ELF-1 (cell line): ENCODE measurements around the gene GCH1.
"Not testable (repeated sequence)": the region's sequence is repeated elsewhere in the genome, so short reads cannot be mapped to it uniquely, and the experiment has no call there.

ENCODE experiments used
- DNase-seq: peaks from one replicate; pipeline ENCODE4 v3.0.0-alpha.2; 2016; ENCODE audit warnings: low read depth, low spot score

GCH1 gene

DNA sequence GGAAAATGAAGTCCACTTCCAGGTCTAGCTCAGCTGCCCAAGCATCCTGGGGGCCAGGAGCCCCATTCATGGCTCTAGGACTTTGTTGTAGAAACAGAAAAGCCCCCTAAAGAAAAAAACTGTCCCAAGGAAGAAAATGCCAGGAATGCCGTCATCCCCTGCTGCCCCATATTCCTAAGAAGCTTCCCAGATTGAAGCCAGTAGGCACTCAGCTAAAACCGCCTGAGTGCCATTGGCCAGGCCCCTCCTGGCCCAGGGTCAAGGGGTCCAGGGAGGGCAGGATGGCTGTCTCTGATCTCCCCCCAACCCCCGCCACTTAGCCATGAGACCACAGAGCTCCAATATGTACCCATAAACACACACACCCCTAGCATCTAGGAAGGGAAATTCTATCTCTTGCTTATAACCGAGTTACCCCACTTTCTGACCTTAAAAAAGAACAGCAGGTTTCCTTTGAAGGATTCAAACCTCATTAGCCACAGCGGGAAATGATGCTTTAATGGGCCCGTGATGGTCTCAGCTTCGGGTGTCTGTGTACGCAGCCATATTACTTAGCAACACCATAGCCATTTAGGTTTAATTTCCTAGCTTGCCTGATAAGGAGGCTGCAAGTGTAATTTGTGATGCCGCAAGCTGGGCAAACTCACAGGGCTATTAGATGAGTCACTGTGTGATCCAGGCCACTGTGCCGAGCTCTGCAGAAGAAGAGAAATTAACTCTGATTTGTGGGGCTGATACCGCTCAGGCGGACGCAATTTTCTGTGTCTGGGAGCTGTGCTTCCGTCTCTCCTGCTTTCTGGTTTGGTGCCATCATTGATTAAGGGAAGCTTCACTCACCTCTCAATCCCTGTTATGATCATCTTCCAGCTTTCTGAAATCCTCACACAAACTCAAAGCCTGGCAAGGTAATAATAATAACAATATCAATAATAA lies 84.2 kb downstream of the GCH1 start:
- peak; percentile 70 for DNase-seq

DNA sequence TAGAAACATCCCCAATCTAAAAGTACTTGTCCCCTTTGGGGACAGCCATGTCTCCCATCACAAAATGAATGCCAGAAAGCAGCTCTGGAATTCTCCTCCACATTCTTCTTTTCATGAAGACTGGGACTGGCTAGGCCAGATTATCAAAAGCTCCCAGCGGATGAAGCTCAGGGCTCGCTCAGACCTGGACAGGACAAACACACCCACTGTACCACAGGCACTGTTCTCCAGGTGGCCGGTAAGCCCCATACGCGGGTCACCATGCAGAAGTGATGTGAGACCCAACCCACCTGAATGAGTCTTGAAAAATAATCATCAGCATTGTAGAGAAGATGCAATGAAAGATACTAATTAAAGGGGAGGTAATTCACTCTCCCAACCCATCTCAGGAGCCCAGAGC lies 85.1 kb downstream of the GCH1 start:
- peak; percentile 34 for DNase-seq

DNA sequence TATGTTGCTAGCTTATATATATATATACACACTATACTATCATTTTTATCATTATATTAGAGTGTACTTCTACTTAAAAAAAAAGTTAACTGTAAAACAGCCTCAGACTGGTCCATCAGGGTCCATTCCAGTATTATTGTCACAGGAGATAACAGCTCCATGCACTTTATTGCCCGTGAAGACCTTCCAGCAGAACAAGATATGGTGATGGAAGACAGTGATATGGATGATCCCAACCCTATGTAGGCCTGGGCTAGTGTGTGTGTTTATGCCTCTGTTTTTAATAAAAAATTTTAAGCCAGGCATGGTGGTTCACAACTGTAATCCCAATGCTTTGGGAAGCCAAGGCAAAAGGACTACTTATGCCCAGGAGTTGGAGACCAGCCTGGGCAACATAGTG lies 86.2 kb downstream of the GCH1 start:
- DNase-seq, result no peak

DNA sequence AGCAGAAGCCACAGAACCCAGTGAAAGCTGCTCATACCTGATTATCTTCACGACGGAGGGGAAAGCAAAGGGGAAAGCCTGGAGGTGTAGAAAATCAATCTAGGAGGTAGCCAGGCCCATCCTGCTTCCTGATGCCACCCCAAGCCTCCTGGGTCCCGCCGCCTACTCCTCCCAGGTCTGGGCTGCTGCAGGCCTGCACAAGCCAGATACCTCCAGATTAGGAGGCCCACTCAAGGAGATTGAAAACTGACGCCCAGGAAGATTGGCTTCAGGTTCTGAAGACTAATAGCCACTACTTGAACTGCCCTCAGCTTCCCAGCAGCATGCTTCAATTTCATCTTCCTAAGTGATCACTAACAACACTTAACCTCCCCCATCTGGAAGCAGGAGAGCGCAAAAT lies 87.1 kb downstream of the GCH1 start:
- DNase-seq, result no peak

DNA sequence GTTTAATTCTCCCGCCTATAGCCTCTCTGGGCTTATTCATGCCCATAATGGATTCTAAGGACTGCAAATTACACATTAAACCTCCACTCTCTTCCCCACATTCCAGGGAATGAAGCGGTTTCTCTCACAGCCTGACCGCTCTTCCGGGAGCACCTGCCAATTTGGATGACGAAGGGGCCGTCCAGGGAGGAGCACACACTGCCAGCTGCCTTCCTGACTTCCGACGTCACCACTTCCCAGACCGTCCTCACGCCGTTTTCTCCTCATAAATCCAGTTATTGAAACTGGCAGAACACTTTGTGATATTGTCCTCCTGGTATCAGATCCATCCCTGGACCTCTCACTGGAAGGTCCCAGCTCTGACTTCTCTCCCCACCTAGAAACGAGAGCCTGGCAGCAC lies 87.6 kb downstream of the GCH1 start:
- no peak for DNase-seq

DNA sequence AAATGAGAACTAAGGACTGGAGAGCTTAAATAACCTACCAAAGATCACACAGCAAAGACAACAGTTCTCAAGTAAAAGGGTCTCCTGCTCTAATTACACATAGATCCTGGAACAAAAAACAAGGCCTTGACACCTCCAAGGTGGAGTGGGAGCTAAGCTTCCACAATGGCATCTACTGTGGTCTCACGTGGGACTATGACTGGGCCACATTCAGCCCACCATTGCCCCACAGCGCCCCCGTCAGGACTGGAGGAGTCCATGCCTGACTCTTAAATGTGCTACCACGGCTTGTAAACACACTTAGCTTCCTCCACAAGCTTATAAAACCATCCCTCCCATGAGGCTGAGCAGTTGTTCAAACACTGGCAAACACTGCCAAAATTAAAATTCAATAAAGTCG lies 88.5 kb downstream of the GCH1 start:
- no peak for DNase-seq

DNA sequence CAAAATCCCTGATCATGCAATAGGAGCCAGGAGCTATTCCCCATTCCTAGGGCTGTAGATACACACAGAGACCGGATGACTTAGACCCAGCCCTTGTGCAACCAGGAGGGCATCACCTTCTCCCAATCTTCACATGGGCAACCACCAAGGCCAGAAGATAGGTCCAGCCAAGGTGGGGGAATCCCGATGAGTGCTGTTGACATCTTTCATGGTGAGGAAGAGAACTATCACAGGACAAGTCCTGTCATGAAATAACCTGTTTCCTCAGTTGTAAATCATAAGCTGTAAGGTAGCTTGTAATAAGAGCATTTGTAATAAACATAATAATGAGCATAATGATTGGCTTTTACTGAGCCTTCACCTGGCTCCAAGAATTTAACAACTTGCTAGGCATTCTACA lies 89.5 kb downstream of the GCH1 start:
- no peak for DNase-seq

DNA sequence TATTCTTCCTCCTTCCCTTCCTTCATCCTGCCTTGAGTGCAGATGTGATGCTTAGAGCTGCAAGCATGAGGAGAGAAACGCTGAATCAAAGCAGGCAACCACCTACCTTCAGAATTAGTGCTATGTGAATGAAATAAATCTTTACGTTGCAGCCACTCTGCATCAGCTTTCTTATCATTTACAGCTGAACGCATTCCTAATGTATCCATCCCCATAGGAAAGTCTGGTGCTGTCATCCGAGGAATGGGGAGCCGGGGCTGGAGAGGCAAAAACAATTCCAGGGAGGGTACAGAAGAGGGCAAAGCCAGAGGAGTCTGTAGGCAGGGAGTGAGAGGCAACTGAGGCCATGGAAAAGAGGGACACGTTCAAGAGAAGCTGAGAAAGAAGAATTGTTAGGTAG lies 90.0 kb downstream of the GCH1 start:
- DNase-seq, result no peak

DNA sequence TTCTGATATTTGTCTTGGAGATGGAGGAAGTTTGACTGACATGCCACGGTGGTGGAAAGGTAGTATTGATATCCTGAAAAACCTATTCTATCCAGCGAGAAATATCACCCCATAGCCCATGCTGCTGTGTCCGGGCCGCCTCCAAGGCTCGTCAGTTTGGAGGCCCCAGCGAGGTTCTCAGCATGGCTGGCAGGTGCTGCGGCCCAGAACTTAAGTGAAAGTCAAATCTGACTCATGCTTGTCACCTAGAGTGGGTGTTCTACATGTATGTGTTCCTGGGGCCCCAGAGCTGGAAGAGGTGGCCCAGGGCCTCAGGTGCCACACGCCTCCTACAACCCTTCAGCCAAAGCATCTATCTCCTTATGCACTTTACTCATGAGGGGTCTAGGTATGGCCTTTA lies 92.9 kb downstream of the GCH1 start:
- DNase-seq, result no peak

DNA sequence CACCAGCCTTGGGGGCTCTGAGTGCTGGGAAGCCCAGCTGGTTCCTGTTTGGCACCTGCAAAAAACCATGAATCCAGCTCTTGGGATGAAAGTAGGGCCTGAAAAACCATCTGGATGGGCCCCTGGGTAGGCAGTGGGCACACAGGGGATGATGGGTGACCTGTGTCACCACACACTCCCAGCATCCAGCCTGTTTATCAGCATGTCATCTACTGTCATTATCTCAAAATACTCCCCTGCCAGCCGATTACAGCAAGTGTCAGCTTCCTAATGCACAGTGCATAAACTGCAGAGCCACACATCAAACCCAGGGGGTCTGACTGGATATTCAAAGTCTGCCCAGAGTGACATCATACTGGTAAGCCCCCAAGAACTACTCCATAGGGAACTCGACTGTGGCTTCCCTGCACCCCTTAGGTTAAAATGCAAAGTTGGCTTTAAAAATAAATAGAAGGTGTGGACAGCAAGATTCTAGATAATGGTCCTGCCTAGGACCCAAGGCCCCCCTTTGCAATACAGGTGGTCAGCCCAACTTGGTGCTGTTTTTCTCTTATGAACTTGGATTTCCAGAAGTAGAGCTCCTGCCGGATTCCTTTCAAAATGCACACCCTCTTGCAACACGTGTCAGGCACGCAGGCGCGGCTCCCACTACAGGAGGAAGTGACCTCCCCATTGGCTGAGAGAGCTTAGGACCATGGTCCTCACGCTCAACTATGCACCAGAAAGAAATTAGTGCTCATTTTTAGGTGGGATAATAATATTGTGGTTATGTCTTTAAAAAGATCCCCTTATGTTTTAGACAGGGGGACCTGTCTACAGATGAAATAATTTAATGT lies 94.1 kb downstream of the GCH1 start:
- no peak for DNase-seq

DNA sequence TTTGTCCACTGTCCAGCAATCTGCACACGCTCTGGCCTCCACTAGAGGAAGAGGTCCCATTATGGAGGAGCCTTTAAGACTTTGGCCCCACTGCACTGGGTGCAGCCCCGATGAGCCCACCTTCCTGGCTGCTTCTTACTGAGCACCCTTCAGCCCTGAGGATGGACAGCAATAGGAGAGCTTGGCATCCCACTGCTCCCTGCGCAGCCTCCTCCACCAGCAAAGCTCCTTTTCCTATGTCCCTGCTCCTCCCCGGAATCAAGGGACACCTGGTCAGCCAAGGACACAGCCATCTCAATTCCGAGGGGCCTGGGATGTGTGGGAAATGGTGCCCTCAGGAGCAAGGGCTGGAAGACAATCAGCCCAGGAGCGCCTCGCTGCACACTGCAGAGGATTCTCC lies 94.7 kb downstream of the GCH1 start:
- no peak for DNase-seq

DNA sequence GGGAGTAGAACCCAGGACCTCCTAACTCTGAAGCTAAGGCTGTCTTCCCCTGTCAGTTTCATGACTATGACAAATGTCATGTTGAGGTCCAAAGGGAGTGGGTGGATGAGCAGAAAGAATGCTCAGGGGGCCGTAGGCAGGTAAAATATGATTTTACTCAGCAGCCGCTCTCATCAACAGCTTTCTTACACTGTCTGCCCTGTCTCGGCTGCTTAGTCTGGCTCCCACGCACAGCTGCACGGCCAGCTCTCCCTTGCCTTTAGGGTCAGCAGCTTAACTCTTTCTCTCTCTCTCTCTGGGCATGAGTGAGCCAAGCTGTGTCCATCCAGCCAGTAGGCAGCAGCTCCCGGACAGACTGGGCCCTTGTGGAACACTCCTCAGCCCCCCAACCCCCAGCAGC lies 95.2 kb downstream of the GCH1 start:
- DNase-seq, result no peak

DNA sequence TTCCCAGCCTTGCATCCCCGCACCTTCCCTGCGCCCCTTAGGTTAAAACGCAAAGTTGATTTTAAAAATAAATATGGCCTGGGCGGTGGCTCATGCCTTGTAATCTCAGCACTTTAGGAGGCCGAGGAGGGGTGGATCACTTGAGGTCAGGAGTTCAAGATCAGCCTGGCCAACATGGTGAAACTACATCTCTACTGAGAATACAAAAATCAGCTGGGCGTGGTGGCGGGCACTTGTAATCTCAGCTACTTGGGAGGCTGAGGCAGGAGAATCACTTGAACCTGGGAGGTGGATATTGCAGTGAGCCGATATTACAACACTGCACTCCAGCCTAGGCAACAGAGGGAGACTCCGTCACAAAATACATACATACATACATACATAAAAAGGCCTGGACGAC lies 96.0 kb downstream of the GCH1 start:
- no peak for DNase-seq

DNA sequence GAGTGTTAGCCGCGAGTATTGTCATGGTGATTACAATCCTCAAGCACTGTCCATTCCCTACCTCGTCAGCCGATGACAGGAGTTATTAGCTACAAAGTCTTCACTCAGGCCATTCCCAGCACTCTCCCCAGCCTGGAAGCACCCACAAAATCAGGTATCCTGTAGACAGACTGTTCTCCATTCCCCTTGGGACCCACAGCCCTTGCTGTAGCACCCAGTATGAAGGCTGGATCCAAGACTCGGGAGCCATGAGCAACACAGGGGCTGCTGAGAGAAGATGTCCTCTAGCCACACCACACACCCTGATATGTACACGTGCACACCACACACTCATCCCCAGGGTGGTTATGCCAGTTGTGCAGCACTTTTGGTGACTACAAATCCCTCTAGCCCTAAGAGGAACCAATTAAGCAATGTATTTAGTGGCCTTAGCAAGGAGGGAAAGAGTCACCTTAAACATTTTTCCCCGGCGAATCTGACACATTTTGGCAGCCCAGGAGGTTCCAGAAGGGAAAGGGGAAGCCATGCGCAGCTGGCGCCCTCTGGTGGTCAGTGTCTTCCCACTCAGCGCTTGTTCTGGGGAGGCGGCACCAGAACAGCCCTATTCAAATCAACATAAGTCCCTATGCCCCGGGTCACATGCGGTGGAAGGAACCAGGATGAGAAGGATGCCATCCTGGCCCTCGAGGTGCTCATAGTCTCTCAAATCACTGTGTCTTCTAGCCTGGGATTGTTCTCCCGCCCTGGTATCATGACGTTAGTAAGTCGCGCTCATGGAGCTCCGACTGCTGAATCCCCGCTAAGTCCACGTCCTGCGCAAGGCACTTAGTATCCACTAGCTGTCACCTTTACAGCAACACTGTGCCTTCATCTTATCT lies 96.9 kb downstream of the GCH1 start:
- DNase-seq, result peak; percentile 97

DNA sequence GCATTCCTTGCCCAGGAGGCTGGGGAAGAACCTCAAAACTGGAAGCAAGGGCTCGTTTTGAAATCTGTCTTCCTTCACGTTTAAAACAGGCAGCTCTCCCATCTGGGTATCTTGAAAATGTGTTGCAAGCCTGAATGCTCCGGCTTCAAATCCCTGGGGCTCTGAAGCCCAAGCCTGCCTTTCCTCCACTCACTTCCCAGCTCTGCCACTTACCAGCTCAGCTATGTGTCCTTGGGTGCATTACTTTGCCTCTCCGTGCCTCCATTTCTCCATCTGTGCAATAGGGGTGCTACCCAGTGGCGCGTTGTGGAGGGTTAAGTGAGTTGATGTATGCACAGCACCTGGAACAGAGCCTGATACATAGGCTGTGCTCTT lies 97.6 kb downstream of the GCH1 start:
- peak; percentile 42 for DNase-seq

DNA sequence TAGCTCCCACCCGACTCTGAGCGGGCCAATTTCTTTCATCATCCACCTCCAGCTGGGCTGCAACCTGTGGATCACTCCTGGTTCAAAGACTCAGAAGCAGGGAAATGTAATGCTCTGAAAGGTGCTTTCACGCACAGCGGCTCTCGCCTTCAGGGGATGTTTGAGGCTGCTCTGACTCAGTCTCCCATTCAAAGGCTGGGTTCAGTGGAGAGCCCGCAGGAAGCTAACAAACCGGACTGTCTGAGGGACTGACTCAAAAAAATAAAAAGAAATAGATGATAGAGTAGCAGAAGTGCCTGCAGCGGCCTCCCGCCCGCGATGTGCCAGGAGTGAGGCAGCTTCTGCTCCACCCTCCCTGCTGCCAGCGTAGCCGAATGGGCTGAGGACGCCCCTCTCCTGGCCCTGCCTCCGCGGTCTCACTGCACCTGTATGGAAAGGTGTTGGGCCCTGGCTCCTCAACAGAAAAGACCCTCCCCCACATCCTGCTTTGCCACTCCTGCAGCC lies 98.0 kb downstream of the GCH1 start:
- peak; percentile 34 for DNase-seq

DNA sequence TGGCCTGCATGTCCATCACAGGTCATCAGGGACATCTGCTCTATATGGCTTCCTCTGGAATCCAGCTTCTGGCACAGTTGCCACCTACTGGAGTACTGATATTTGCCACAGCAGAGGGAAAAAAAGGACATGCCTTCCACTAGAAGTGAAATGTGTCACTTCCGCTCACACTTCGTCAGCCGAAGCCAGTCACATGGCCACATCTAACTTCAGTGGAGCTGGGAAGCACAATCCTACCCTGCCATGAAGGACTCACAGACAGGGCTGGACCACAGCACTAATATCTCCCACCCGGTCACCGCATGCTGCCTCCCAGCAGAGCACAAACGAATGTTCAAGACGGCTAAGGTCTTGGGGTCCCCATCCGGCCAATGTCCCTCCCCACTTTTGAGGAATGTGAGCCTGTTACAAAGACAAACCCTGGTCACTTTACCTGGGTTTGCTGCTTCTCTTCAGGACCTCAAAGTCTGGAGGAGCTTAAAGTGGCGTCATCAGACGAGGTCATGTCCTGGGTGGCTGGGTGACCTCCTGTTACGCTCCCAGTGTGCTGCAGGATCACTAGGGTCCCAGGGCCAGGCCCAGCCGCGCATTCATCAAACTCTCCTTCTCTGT lies 98.6 kb downstream of the GCH1 start:
- no peak for DNase-seq

DNA sequence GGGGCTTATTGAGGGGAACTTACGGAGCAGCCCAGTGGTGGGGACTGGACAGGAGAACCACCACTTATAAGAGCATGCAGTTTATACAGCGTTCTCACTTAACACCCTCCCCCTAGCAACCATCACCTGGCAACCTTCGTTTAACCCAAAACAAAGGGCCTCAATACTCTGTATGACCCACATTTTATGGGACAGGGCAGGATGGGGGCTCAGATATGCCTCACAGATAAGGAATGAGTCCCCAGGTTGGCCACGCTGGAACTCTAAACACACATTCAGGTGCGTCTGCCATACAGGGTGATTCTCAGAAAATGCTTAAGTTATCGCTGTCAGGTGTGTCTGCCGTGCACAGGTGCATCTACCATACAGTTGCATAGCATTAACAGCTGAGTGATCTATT lies 99.2 kb downstream of the GCH1 start:
- DNase-seq, result no peak

DNA sequence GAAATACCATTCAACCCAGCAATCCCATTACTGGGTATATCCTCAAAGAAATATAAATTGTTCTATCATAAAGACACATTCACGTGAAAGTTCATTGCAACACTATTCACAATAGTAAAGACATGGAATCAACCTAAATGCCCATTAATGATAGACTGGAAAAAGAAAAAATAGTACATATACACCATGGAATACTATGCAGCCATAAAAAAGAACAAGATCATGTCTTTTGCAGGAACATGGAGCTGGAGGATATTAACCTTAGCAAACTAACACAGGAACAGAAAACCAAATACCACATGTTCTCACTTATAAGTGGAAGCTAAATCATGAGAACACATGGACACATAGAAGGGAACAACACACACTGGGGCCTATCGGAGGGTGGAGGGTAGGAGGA lies 101.1 kb downstream of the GCH1 start:
- DNase-seq, result not testable (repeated sequence)

DNA sequence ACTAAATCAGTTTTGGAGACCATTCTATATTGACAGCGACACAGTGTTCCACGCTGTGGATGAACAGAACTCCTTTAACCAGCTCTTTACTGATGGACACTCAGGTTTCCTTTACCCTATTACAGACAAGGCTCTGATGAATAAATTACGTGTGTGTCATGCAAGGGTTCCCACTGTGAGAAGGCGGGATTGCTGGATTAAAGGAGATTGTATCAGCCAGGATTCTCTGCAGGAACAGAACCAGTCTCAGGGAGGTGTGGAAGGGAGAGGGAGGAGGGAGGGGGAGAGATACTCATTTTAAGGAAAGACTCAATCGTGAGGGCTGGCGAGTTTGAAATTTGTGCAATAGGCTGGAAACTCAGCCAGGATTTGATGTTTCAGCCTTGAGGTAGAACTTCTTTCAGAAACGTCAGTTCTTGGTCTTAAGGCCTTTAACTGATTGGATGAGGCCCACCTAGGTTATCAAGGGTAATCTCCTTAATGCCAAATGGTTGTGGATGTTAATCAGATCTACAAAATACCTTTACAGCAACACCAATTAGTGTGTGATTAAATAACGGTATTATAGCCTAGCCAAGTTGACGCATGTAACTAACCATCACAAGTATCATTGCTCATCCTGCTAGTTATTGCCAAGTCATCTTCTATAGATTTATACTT lies 104.0 kb downstream of the GCH1 start:
- DNase-seq, result no peak

DNA sequence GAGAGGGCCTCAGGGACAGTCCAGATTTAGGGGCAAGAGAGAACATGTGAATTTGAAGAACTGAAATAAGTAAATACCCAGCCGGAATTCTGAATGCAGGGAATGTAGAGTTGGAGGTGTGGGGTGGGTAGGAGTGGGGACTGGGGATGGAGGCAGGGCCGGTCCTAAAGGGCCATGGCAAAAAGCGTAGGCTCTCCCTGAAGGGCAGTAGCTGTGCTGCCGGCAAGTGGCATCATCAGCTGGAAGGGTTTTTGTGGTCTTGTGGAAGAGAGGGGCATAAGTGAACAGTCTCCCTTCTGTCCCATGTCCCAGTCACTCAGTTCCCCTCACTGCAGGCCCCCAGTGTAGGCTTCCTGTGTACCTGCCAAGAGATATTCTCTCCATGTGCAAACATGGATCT lies 104.6 kb downstream of the GCH1 start:
- no peak for DNase-seq
